Stomach (tissue), 4 donors: Measurements from ENCODE around the gene ABLIM2.

ENCODE experiments used
- POLR2A ChIP-seq, 4 donors: fragments of 450-650 bp; IDR thresholded peaks; one replicate each; pipeline ENCODE4 v1.6.1; 2016; ENCODE audit warnings: antibody characterized with exemption in 4 of 4, control low read depth in 2 of 4, mild to moderate bottlenecking in 1 of 4, moderate library complexity in 1 of 4
- TF ChIP-seq, protein P1 (sequence below), 7 experiments: fragments of 450-650 bp in 4 of 7; fragments of 200-600 bp in 3 of 7; sonication (generic) in 3 of 7; IDR thresholded peaks; one replicate each; pipeline ENCODE4 v1.5.1; 2016 to 2019; ENCODE audit warnings: antibody characterized with exemption in 7 of 7, control low read depth in 2 of 7, mild to moderate bottlenecking in 1 of 7

DNA sequence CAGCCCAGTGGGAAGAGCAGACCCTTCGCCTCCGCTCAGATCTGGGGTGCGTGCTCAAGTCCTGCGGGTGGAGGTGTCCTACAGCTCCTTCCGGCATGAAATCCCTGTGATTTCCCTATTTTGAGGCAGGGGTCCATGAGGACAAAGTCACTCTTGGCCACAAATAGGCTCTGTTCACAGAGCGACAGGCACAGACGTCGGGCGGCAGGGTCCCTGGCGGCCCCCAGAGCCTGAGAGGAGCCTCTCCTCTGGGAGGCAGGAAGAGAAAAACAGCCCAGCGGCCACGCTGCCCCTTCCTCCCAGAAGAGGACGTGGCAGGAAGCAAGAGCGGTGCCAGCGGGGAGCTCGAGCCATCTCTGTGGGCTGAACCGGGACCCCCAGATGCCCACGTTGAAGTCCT lies 38.7 kb downstream of the ABLIM2 start:
- TF ChIP-seq POLR2A (IDR thresholded peaks at IDR 0.05), result no peak
- TF ChIP-seq, protein P1, sequence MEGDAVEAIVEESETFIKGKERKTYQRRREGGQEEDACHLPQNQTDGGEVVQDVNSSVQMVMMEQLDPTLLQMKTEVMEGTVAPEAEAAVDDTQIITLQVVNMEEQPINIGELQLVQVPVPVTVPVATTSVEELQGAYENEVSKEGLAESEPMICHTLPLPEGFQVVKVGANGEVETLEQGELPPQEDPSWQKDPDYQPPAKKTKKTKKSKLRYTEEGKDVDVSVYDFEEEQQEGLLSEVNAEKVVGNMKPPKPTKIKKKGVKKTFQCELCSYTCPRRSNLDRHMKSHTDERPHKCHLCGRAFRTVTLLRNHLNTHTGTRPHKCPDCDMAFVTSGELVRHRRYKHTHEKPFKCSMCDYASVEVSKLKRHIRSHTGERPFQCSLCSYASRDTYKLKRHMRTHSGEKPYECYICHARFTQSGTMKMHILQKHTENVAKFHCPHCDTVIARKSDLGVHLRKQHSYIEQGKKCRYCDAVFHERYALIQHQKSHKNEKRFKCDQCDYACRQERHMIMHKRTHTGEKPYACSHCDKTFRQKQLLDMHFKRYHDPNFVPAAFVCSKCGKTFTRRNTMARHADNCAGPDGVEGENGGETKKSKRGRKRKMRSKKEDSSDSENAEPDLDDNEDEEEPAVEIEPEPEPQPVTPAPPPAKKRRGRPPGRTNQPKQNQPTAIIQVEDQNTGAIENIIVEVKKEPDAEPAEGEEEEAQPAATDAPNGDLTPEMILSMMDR (IDR thresholded peaks at IDR 0.05), result no peak
